Heart left ventricle (tissue), 16 donors: Measurements from ENCODE around the gene RIN2. TPM values are rescaled to one million over a fixed set of nuclear protein-coding genes. Genes with fewer than 3 reads are reported as not detected.

Source experiments
- ATAC-seq, 4 donors: fragments of 200-7000 bp; cut with Tn5 transposase; one replicate each; pipeline ENCODE4 v1.9.1; 2020 to 2022; ENCODE audit warnings: moderate library complexity in 4 of 4, mild to moderate bottlenecking in 3 of 4, moderate number of reproducible peaks in 1 of 4
- DNase-seq, 5 donors: peaks; one replicate each; pipeline ENCODE4 v3.0.0-alpha.2; 2020
- H3K27ac ChIP-seq, 12 donors: fragments of 200-600 bp; sonication (generic) in 4 of 12; one replicate each; pipeline versions ENCODE4 v1.5.0 to v1.8.0; 2016 to 2022; ENCODE audit warnings: mild to moderate bottlenecking in 2 of 12
- H3K27me3 ChIP-seq, 9 donors: fragments of 200-600 bp; sonication (generic) in 2 of 9; one replicate each; pipeline versions ENCODE4 v1.5.1 to v1.8.0; 2016 to 2022; ENCODE audit warnings: mild to moderate bottlenecking in 3 of 9
- H3K36me3 ChIP-seq, 9 donors: fragments of 200-600 bp; sonication (generic) in 2 of 9; one replicate each; pipeline versions ENCODE4 v1.5.0 to v1.8.0; 2018 to 2022; ENCODE audit warnings: mild to moderate bottlenecking in 2 of 9
- H3K4me1 ChIP-seq, 12 donors: fragments of 200-600 bp; sonication (generic) in 4 of 12; one replicate each; pipeline versions ENCODE4 v1.5.0 to v1.8.0; 2016 to 2022; ENCODE audit warnings: mild to moderate bottlenecking in 3 of 12
- H3K4me3 ChIP-seq, 12 donors: fragments of 200-600 bp; sonication (generic) in 4 of 12; one replicate each; pipeline versions ENCODE4 v1.5.0 to v1.8.0; 2017 to 2022; ENCODE audit warnings: mild to moderate bottlenecking in 9 of 12, moderate library complexity in 4 of 12
- H3K9me3 ChIP-seq, 12 donors: fragments of 200-600 bp; sonication (generic) in 4 of 12; one replicate each; pipeline versions ENCODE4 v1.5.0 to v1.8.0; 2016 to 2022; ENCODE audit warnings: mild to moderate bottlenecking in 1 of 12
- POLR2A ChIP-seq, 2 donors: fragments of 450-650 bp; IDR thresholded peaks; one replicate each; pipeline ENCODE4 v1.6.1; 2017; ENCODE audit warnings: antibody characterized with exemption in 2 of 2, mild to moderate bottlenecking in 2 of 2, moderate library complexity in 2 of 2
- WGBS, 4 donors: extraction: QIAGEN DNeasy Blood & Tissue Kit in 2 of 4; methylation state at CpG; one replicate each; pipeline versions ENCODE4 v1.1.5 to v1.1.7; 2013 to 2018; 5-methylcytosine and 5-hydroxymethylcytosine counted together
- intact Hi-C, 10 donors: fragments of 100-400 bp; cut with DNase I; formaldehyde crosslinking; loops; one replicate each; pipeline versions ENCODE4 v1.11.1 to v1.14.2; 2022
- polyA plus RNA-seq, 2 donors: library from polyadenylated mRNA; stranded (reverse); fragments of 200-250 nt; gene quantifications; one replicate each; pipeline ENCODE4 v1.2.3, GENCODE V29; 2013
- total RNA-seq, 9 donors: library from RNA; depleted of rRNA in 2 of 9; stranded (reverse); fragments of >200 nt in 2 of 9; fragmentation: NEBNext Ultra II Directional in 3 of 9; extraction: Animal tissue kit (Norgen Biotek cat#: 25700) in 3 of 9; gene quantifications; one replicate each; pipeline versions ENCODE4 v1.1.0 to v1.2.4, GENCODE V29; 2016 to 2023
- TF ChIP-seq, protein P1 (sequence below), 12 donors: fragments of 200-600 bp; sonication (generic) in 4 of 12; IDR thresholded peaks; one replicate each; pipeline versions ENCODE4 v1.5.0 to v1.8.0; 2018 to 2022; ENCODE audit warnings: antibody characterized with exemption in 12 of 12, mild to moderate bottlenecking in 5 of 12
- donor health status: ischemic (EF 13 %, LVEDD 7.1; RV severe dilation, severe dysfunction).
- donor health status: healthy with polysubstance abuse.
- donor health status: DM: no; HTN: yes; CAD: no.
- donor health status: DM: no; HTN: no; CAD: no.
- donor health status: ischemic (EF 25% LVEDD 6.9; RV normal size, moderate dysfunction).
- donor health status: ischemic (EF 25% LVEDD 5.7; RV mildly dilated, moderate dysfunction).
- donor health status: healthy.
- donor health status: DM: yes; HTN: yes; CAD: no.
- donor health status: ischemic (EF 35%, LVEDD 5.7; RV mildly dilated, moderate dysfunction).
- donor health status: nonischemic (EF 11% LVEDD 7.7; RV severe dilation, severe dysfunction).
- donor health status: DM: yes; HTN: yes; CAD: no.
- donor health status: PGD.
- donor health status: ischemic (EF 29% LVEDD 5.4; RV normal size, mild dysfunction).
- donor health status: nonischemic (EF 23%, LVEDD 6.1; RV moderate dilation, normal function).

RIN2 gene
- total and polyA plus RNA-seq, 11 donors = 15.0 to 76.5 (median 56.7) TPM

DNA sequence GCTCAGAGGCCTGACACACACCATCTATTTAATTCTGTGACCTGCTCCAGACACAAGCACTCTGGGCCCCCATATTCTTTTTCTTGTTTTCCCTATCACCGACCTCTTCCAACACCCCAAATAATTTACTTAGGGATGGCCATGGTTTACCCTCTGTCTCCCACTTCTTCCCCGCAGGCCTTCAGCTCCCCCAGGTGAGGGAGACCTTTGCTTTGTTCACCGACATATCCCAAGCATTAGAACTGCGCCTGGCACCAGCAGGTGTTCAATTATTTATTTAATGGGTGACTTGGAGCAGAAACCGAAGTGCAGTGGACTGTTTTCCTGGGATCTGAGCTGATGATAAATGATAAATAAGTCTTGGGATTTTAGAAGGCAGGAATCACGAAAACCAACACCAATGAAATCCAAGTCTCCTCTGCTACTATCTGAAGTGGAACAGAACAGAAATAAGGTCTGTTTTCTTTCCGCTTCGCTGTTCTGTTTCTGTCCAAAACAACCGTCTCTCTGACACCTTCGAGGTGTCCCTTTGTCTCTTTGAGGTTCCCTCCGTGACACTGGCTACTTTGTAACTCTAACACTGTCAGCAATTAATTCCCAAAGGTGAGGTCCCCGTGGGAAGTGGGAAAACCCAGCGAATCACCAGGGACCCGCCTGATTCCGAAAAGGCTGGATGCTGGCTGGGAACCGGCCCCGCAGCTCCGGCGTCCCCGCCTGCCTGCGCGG is 1.1 kb upstream of the RIN2 start:
- no peak for DNase-seq
- Histone ChIP-seq H3K36me3 (peaks cover 0 to 2% (median 0%) of the 10 kb centered on the region in 9 donors), H3K4me3 (peak overlapping the region; percentile 52 to 94 (median 78)), H3K9me3 (no peaks in the 10 kb centered on the region), H3K4me1 (peaks cover 6 to 45% (median 34%) of the 10 kb centered on the region in 12 donors), H3K27me3 (no peaks in the 10 kb centered on the region), H3K27ac (peak overlapping the region; percentile 91 to 100 (median 98))
- TF ChIP-seq, protein P1, sequence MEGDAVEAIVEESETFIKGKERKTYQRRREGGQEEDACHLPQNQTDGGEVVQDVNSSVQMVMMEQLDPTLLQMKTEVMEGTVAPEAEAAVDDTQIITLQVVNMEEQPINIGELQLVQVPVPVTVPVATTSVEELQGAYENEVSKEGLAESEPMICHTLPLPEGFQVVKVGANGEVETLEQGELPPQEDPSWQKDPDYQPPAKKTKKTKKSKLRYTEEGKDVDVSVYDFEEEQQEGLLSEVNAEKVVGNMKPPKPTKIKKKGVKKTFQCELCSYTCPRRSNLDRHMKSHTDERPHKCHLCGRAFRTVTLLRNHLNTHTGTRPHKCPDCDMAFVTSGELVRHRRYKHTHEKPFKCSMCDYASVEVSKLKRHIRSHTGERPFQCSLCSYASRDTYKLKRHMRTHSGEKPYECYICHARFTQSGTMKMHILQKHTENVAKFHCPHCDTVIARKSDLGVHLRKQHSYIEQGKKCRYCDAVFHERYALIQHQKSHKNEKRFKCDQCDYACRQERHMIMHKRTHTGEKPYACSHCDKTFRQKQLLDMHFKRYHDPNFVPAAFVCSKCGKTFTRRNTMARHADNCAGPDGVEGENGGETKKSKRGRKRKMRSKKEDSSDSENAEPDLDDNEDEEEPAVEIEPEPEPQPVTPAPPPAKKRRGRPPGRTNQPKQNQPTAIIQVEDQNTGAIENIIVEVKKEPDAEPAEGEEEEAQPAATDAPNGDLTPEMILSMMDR (IDR thresholded peaks at IDR 0.05) = no peak
- no peak for TF ChIP-seq POLR2A (IDR thresholded peaks at IDR 0.05)
- intact Hi-C loops = loop anchor here in 6 of 10 donors (2.0 to 10.0 kb wide), 4 partner anchors 62 to 65 kb away; no protein-coding TSS in a partner anchor
- no peak for ATAC-seq
- WGBS, 4 donors = 15 to 30% (median 16%) methylated on average over 12 to 22 of the region's 22 CpGs

DNA sequence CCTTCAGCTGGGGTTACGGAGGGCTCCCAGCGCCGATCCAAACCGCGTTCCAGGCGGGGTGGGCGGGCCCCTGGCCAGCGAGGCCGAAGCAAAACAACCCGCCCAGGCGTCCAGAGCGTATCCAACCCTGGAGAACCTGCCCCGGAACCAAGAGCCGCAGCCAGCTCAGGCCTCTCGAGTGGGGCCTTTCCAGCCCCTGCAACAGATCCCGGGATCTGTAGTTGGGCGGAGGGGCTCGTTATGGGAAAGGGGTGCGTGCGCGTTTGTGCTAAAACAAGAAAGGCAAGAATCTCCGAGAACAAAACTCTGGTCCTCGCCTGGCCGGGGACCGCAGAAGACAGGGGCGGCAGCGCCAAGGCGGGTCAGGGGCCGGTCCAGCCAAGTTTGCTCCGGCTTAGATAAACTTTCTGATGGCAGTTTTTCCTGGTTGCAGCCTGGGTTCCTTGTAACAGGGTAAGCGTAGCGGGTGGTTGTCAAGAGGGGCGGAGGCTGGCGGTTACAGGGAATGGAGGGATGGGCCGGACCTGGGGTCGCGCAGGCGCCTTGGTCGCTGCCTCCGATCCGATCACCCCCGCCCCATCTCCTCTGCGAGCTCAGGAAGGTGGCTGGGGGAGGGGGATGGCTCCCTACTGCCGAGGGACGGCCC is 448 bp upstream of the RIN2 start:
- peak; percentile 86 to 93 (median 90) for ATAC-seq
- H3K4me1 ChIP-seq = peaks cover 6 to 50% (median 38%) of the 10 kb centered on the region in 12 donors
- 0% methylated on average over 33 to 45 of the region's 45 CpGs for WGBS, 4 donors

DNA sequence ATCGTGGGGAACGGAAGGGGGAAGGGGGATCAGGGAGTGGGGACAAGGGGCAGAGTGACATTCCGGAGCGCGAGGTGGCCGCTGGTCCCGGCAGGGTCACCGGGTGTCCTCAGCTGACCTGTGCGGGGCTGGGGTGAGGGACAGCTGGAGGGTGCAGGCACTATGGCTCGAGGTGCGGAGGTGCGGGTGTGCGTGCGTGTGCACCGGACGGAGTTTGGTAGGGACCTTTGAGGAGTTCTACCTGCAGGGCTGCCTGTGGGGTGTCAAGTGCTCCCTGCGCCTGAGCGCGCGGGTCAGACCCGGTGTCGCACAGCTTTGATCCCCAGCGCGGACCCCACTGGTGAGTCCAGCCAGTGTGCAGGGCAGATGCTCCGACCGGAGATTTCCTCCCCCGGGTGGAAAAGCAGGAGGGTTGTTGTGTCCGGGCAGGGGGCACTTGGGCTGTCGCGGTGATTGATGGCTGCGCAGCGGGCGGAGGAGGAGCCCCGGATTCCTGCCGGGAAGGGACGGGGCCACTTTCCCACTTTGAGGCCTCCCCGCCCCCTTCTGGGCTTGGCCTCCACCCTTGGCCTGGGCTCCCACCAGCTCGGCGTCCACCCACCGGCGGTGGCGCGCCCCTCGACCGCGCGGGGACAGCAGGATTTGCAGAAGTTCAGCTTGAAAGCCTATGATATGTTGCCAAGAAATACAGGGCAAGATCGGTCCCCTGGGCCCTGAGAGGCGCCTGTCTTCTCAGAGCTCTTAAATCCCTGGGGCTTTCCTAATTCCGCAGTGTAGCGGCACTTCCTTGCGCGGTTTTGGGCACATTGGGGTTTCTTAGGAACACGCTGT is 658 bp downstream of the RIN2 start:
- Histone ChIP-seq H3K4me3 (peak overlapping the region; percentile 52 to 94 (median 78)), H3K4me1 (peaks cover 6 to 50% (median 40%) of the 10 kb centered on the region in 12 donors), H3K36me3 (peaks cover 0 to 10% (median 0%) of the 10 kb centered on the region in 9 donors), H3K27me3 (no peaks in the 10 kb centered on the region), H3K27ac (peak overlapping the region; percentile 91 to 100 (median 98)), H3K9me3 (no peaks in the 10 kb centered on the region)
- ATAC-seq = peak; percentile 45 to 69 (median 62)
- TF ChIP-seq, protein P1 (IDR thresholded peaks at IDR 0.05) = peak in 6 of 12 donors; percentile 6 to 41 (median 20)
- TF ChIP-seq POLR2A (IDR thresholded peaks at IDR 0.05) = no peak
- 1 to 2% (median 1%) methylated on average over 33 to 54 of the region's 54 CpGs for WGBS, 4 donors
- intact Hi-C loops = loop anchor here in 7 of 10 donors (2.0 to 10.0 kb wide), 4 partner anchors 26 to 68 kb away; no protein-coding TSS in a partner anchor
- DNase-seq = peak; percentile 81 to 93 (median 90)

More for the DNA sequence above, 448 bp upstream of the RIN2 start:
- peak overlapping the region; percentile 52 to 94 (median 78) for H3K4me3 ChIP-seq
- no peaks in the 10 kb centered on the region for H3K9me3 ChIP-seq
- H3K27ac ChIP-seq = peak overlapping the region; percentile 91 to 100 (median 98)
- intact Hi-C loops = loop anchor here in 8 of 10 donors (2.0 to 10.0 kb wide), 6 partner anchors 27 to 67 kb away; no protein-coding TSS in a partner anchor
- no peaks in the 10 kb centered on the region for H3K27me3 ChIP-seq
- peak; percentile 92 to 96 (median 94) for DNase-seq
- no peak for TF ChIP-seq POLR2A (IDR thresholded peaks at IDR 0.05)
- TF ChIP-seq, protein P1 (IDR thresholded peaks at IDR 0.05) = no peak
- H3K36me3 ChIP-seq = peaks cover 0 to 5% (median 0%) of the 10 kb centered on the region in 9 donors
